Activated T-cell treated with anti-CD3 and anti-CD28 coated beads for 48 hours (primary cell): Measurements from ENCODE around the gene DIPK1C.

Source experiments
- DNase-seq: peaks from one replicate; pipeline ENCODE4 v3.0.0-alpha.2; 2020; ENCODE audit warnings: low read depth

Gene DIPK1C

GRCh38 chr18:74387383-74387782 lies 69.7 kb downstream of the DIPK1C start:
- no peak for DNase-seq
